OCI-LY3 (cell line): ENCODE data around the gene PATJ.

ENCODE experiments used
- EZH2phosphoT487 ChIP-seq: fragments of 200-600 bp; shearing (Covaris generic); IDR thresholded peaks from 2 replicates; pipeline ENCODE4 v1.6.1; 2018; ENCODE audit warnings: antibody characterized with exemption, mixed run types, low read depth
- TF ChIP-seq, protein P1 (sequence below): fragments of 200-600, 300-600 bp; sonication (generic); IDR thresholded peaks from 2 replicates; pipeline ENCODE4 v1.5.1; 2014; ENCODE audit warnings: antibody characterized with exemption, low read length, low read depth

DNA sequence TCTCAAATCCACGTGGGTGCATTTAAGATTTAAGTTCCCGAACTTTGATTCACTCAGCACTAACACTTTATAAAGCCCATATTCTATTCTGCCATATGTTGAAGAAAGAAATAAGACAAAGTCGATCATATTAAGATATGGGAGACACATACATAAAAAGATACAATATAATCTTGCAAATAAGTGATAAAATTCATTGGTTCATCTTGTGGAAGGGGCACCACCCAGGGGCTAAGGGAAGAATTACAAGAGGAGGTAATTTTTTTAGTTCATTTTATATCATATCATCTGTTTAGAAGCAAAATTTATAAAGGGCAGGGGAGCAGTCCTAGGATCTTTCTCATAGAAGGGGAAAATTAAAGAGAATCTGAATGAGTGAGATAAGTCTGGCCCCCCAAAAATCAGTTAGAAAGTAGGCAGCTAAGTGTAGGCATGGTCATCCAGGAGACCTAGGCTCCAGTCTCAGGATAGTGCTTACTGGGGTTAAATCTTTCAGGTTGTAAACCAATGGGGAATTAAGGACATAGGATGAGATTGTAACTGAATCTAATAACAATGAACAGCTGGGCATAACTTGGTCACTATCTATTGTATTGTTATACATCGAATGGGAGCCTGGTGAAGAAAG lies 328.2 kb downstream of the PATJ start:
- TF ChIP-seq, protein P1, sequence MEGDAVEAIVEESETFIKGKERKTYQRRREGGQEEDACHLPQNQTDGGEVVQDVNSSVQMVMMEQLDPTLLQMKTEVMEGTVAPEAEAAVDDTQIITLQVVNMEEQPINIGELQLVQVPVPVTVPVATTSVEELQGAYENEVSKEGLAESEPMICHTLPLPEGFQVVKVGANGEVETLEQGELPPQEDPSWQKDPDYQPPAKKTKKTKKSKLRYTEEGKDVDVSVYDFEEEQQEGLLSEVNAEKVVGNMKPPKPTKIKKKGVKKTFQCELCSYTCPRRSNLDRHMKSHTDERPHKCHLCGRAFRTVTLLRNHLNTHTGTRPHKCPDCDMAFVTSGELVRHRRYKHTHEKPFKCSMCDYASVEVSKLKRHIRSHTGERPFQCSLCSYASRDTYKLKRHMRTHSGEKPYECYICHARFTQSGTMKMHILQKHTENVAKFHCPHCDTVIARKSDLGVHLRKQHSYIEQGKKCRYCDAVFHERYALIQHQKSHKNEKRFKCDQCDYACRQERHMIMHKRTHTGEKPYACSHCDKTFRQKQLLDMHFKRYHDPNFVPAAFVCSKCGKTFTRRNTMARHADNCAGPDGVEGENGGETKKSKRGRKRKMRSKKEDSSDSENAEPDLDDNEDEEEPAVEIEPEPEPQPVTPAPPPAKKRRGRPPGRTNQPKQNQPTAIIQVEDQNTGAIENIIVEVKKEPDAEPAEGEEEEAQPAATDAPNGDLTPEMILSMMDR: peak; percentile 48
- no peak for TF ChIP-seq EZH2phosphoT487
